HG03159 (cell line): Measurements from ENCODE around the gene GABRA5.

Experiments
- ATAC-seq: cut with Tn5 transposase; IDR thresholded peaks from one replicate; pipeline ENCODE4 v1.9.1; 2021; ENCODE audit warnings: mild to moderate bottlenecking, moderate library complexity; ENCODE audit not compliant: unreplicated experiment

Gene GABRA5

DNA sequence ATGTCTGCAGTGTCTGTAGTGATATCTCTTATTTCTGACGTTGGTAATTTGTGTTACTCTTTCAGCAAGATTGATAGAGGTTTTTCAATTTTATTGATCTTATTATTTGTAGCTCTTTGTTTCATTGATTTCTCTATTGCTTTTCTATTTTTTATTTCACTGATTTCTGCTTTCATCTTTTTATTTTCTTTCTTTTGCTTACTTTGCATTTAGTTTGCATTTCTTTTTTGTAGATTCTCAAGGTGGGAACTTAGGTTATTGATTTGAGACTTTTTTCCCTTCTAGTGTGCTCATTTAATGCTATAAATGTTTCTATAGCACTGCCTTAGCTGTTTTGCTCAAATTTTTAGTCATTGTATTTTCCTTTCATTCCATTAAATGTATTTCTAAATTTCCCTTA lies 54.6 kb downstream of the GABRA5 start:
- no peak for ATAC-seq

DNA sequence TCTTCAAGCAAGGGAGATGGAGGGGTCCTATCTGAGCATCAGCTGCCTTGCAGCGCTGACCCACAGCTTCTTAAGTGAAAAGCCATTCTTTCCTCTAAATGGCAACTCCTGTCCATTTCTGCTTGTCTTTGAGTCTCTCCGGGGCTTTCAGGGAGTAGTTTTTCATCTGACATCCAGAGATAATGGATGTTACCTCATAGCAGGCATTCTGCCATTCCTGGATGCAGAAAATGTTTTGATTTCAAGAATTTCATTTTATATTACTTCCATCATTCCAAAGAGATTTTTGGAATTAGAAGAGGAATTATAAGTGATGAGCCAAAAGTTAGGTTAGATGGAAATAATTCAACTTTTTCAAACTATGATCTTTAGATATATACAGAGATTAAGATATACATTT lies 59.2 kb downstream of the GABRA5 start:
- no peak for ATAC-seq

GRCh38 chr15:26928051-26928450 lies 61.2 kb downstream of the GABRA5 start:
- ATAC-seq = no peak

DNA sequence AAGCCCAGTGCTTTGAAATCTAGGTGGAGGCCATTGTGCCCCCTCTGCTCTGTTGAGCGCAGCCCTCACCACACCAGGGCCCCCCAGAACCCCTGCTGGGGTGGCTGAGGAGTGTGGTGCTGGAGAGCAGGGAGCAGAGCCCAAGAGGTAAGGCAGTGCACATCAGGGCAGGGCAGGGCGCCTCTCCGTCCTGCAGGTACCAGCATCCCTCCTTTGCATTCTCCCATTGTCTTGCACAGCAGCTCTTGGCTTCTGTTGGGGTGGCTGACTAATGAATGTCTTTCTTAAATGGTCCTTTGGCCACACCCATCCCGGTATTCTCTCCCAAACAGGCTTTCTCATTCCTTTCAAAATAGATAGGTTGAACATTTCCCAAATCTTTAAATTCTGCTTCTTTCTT lies 62.7 kb downstream of the GABRA5 start:
- ATAC-seq = no peak

DNA sequence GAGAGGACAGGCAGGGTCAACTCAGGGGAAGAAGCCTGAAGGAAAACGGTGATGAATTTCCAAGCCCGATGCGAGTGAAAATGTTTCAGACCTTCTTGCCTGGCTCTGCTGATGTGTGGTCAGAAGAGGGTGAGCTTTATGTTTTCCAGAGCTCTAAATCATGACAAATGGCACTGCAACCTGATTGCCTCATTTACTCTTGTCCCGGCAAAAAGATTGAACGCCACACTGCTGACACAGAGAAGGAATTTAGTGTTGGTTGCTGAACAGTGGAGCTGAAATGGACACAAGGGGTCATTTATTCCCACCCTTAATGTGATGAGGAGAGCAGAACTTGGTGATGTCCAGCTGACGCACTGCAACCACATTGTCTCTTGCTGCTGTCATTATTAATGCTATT lies 68.0 kb downstream of the GABRA5 start:
- no peak for ATAC-seq

GRCh38 chr15:26935322-26935721 lies 68.5 kb downstream of the GABRA5 start:
- ATAC-seq = no peak

- no peak for ATAC-seq
These were observed 69.6 kb downstream of the GABRA5 start for GRCh38 chr15:26936502-26936901.

DNA sequence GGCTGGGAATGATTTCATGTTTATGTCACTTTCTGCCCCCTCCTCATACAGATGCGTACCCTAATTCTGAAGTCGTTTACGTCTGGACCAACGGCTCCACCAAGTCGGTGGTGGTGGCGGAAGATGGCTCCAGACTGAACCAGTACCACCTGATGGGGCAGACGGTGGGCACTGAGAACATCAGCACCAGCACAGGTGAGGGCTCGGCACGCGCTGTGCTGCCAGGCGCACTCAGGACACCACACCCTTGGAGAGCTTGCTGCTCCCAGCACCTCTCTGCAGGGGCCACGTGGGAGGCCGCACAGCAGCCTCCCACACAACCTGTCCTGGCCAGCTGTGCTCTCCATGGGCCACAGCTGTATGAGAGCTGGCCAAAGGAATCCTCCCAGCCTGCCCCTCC lies 70.3 kb downstream of the GABRA5 start:
- ATAC-seq = no peak

GRCh38 chr15:26939398-26939797 lies 72.5 kb downstream of the GABRA5 start:
- ATAC-seq = no peak

DNA sequence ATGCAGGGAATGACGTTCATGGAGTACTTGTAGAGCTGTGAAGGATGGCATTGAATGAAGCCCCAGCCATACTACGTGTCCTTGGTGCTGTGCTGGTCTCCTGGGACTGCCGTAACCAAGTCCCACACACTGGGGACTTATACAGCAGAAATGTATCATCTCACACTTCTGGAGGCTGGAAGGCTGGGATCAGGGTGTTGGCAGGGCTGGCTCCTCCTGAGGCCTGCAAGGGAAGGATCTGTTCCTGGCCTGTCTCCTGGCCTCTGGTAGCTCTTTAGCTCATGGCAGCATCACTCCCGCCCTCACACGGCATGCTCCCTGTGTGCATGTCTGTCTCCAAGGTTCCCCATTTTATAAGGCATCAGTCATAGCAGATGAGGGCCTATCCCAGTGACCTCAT lies 74.6 kb downstream of the GABRA5 start:
- ATAC-seq = no peak

GRCh38 chr15:26943866-26944265 lies 77.0 kb downstream of the GABRA5 start:
- no peak for ATAC-seq

DNA sequence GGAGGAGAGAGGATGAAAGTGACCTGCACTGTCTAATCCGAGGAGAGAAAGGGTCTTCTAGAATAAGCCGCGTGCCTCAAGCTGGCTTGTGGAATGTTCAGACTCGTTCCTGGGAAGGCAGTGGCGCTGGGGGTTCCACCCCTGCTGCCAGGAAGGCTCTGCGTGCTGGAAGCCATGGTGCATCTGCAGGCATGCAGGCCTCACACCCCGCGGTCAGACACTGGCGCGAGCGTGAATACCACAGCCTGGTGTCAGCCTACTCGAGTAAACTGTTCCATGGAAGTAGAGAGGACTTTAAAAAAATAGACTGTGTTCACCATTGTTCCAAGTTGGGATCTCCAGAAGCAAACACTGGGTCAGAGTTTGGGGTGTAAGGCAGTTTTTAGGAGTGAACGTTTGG lies 78.2 kb downstream of the GABRA5 start:
- ATAC-seq = no peak

GRCh38 chr15:26950001-26950400 lies 83.1 kb downstream of the GABRA5 start:
- ATAC-seq = no peak

DNA sequence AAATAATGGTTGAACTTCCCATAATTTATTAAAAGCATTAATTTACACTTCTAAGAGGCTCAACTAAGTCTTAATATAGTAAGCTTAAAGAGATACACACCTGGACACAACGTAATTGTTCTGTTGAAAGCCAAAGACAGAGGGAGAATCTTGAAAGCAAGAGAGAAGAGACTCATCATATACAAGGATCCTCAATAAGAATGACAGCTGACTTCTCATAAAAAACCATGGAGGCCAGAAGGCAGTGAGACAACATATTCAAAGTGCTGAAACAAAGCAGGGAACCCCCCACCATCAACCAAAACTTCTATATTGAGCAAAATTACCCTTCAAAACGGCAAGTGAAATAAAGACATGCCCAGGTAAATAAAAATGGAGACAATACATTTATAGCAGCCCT lies 87.5 kb downstream of the GABRA5 start:
- ATAC-seq = no peak

GRCh38 chr15:26967719-26968269 lies 100.9 kb downstream of the GABRA5 start:
- ATAC-seq = no peak

GRCh38 chr15:26968806-26969205 lies 101.9 kb downstream of the GABRA5 start:
- no peak for ATAC-seq

DNA sequence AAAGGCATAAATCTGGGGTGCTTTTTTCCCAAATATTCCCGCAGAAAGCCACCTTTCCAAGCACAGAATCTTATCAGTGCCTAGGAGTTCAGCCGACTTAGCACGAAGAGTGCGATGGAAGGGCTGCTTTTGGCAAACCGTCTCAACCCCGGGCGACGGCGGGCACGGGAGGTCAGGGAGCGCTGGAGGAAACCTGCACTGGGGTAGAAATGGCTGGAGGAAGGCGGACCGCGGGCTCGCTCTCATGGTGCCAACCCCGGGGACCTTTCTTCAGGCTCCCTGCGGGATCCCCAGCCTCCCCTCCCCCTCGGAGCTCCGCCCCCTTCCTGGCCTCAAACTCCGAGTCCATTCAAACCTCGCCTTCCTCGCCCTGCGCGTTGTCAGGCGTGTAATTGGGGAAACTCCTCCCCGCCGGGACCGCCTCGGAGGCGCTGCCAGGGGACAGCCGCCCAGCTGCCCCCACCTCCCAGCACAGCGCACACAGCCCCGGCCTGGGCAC lies 103.9 kb downstream of the GABRA5 start, which contains the start of gene GABRG3:
TSS of gene GABRG3 (plus strand) at position 470 of the 499 bp plus-strand sequence.
- no peak for ATAC-seq

DNA sequence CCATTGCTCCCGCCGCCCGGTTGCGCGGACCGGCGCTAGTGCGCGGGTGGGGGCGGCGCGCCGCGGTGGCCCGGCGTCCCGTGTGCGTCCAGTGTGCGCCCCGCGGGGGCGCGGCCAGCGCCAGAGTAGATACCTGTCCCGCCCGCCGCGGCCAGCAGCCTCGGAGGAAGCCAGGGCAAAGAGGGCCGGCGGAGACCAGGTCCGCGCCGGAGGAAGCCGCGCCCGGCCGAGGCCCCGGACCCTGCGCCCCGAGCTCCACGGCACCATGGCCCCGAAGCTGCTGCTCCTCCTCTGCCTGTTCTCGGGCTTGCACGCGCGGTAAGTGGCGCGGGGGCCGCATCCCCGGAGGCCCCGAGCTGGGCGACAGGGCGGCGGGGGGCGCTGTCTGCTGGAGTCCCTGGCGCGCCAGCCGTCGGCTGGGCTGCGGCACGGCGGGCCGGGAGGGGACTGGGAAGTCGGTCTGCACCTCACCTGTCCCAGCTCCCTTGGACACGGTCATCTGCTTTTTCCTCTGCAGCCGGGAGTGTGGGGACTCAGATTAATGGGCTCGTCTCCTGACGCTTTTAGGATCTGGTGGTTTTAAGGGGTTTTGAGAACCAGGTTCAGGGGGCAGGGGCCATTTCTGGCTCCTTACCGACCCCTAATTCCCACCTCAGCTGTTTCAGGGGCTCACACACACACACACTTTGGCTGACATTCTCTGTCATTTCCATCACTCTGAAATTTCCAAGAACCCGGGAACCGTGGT lies 104.6 kb downstream of the GABRA5 start:
- ATAC-seq = no peak

DNA sequence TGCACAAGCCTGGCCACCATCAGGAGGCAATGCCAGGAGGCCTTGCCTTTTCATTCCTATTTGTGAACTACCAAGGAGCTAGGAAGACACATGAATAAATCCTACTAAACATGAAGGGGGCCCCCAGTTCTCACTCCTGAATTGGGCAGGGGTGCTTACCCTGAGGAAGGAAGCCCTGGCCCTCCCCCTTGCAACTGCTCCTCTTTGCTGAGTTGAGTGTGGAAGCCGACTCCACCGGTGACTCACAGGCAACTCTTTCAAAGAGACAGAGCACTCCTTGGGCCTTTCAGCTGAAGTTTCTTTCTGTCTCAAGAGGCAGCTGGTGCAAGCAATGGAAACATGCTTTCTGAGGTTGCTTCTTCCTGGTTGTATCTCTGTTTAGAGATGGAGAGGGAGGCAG lies 105.8 kb downstream of the GABRA5 start:
- ATAC-seq = no peak

DNA sequence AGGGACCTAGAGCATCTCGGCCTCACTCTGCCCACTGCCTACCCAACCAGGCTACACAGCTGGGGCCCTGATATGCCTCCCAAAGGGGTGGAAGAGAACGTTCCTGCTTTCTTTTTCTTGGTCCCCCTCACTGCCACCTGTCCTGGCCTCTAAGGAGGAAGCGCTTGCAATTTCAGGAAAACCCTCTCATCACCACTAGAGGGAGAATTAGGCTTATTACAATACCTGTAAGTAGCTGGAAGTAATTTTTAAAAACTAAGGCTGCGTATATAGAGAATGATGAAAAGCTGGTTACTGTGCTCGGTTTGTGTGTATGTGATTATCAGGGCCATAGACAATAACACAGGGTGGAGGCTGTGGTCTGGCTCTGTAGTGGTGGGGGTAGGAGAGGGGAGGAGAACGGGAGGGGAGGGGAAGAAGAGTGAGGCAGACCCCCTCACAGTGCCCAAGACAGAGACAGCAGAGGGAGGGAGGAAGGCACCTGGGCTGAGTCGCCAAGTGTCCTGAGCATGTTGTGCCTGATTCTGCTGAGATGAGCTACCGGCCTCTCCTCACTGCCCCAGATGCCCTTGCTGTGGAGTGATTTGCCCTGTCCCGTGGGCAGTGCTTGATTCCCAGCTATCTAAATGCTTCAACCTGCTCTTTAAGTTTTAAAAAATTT lies 107.4 kb downstream of the GABRA5 start:
- ATAC-seq = no peak

DNA sequence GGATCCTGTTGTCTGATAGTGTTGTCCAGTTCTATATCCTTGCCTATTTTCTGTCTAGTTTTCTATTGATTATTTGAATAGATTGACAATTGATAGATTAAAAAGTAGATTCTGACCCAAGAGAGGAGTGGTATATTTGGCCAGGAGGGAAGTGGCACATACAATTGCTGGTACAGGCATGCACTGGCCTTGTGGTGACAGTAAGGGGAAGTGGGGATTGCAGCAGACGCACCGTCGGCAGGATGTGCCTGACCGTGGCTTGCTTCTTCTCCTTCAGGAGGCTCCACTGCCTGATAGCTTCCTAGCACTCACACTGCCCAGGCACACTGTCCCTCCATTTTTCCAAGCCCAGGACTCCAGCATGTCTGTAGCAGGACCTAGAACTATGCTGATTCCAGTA lies 114.6 kb downstream of the GABRA5 start:
- no peak for ATAC-seq

DNA sequence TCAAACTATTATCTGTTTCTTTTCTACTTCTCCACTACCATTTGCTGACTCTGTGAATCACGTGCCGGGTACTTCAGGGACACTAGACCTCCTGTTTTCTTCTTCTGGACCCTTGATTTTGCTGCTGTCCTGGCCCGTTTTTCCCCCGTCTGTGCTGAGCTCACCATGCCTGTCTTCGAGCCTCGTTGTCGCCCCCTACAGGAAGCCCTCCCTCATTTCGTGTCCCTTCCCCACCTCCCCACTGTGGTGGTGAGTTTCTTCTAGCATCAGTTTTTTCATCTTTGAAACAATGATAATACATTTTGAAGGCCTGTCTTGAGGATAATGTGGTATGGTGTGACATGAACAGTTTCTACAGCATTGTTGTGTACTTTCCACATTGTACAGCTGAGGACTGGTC lies 117.0 kb downstream of the GABRA5 start:
- ATAC-seq = no peak
